Measurements from ENCODE around the gene PTRH1.
"Not testable (repeated sequence)": the region's sequence is repeated elsewhere in the genome, so short reads cannot be mapped to it uniquely, and the experiment has no call there.

The PTRH1 gene, protein sequence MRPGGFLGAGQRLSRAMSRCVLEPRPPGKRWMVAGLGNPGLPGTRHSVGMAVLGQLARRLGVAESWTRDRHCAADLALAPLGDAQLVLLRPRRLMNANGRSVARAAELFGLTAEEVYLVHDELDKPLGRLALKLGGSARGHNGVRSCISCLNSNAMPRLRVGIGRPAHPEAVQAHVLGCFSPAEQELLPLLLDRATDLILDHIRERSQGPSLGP

DNA sequence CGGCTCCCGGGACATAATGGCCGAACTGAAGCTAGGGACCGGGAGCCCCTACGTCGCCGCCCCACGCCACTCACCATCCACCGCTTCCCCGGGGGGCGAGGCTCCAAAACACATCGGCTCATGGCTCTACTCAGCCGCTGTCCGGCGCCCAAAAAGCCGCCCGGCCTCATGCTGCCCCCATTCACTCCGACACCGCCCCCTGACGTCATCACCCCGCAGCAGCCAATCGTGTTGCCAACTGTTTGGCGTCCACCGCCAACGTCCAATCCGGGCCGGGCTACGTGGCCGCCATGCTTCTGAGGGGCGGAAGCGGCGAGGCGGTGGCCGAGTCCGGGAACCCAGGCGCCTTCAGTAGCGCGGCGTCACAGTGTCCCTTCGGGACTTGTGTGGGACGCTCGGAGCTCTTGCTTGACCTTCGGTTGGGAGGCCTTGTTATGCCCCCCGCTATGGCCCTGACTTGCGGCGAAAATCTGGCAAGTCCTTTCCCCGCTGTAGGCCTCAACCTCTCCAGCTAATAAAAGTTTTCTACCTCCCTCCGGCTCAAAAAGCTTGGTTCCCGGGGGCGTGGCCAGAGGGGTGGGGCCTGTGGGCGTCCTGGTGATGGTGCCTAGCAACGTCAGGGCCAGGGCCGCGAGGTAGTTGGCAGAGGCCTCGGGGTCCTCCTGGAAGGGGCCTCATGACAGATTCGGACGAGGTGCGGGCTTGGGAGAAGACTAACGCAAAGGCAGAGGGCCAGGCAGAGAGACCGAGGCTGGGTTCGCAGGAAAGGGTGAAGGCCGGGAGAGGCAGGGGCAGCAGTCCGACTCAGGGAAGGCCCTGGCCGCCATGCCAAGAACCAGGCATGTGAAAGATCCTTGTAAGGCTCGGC lies at the start of gene PTRH1, which contains the start of gene TTC16:
TSS of gene PTRH1 (minus strand) at position 194 of the 868 bp plus-strand sequence. CDS start at position 170, 24 bp downstream.
TSS of gene TTC16 (plus strand) at position 610 of the 868 bp plus-strand sequence. CDS start at position 677, 67 bp downstream.
- Mint-ChIP-seq H3K36me3 (ENCODE audit: low read depth) (peaks cover 4% of the 10 kb centered on the region), H3K27me3 (no peaks in the 10 kb centered on the region), H3K27ac (peak within 1 kb of the TSS; percentile 97), H3K4me3 (peak within 1 kb of the TSS; percentile 100), H3K9me3 (no peaks in the 10 kb centered on the region), H3K4me1 (ENCODE audit: low read depth) (peaks cover 36% of the 10 kb centered on the region)

DNA sequence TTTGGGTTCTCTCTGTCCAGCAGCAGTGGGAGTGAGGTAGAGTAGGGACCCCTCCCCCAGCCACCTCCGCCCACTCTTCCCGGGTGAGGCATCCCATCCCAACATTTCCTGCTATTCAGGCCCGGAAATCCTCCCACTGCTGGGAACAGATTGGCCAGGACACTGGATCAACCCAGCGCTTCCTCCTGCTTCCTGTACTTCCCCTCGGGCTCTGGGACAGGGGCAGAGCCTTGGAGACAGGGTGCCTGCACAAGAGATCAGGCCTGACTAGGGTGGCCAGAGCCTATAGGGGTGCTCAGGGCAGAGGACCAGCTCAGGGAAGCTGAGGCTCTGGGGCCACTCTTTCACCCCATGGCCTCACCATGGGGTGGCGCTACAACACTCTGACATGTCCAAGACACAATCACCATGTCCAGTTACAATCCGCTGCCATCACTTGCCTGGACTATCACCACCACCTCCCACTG lies 48.5 kb upstream of the PTRH1 start:
- peaks cover 51% of the 10 kb centered on the region for H3K4me1 Mint-ChIP-seq (ENCODE audit: low read depth)
- H3K9me3 Mint-ChIP-seq = no peaks in the 10 kb centered on the region
- H3K4me3 Mint-ChIP-seq = no peak overlapping the region
- peak overlapping the region; percentile 75 for H3K27ac Mint-ChIP-seq
- no peaks in the 10 kb centered on the region for H3K27me3 Mint-ChIP-seq
- peaks cover 34% of the 10 kb centered on the region for H3K36me3 Mint-ChIP-seq (ENCODE audit: low read depth)

DNA sequence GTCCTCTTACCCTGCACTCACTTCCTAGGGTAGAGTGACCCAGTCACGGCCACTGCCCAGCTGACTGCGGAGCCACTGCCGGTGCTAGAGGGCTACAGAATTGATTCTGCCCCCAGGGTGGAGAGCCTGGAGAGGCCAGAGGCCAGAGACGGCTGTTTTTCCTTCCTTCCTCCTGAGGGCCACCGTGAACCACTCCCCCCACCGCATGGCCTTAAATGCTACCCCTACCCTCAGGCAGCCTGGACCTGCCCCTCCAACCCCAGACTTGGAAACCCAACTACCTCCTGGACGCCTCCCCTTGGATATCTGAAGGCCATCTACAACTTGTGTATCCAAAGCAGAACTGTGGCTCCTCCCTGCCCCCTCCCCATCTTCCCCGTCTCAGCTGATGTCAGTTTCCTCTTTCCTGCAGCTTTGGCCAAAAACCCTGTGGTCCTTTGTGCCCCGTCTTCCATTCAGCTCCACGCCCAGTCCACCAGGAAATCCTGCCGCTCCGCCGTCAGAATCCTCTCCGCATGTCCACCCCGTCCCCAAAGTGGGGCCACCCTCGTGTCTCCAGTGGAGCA lies 46.7 kb upstream of the PTRH1 start:
- Mint-ChIP-seq H3K9me3 (no peaks in the 10 kb centered on the region), H3K27me3 (no peaks in the 10 kb centered on the region), H3K4me1 (ENCODE audit: low read depth) (peaks cover 38% of the 10 kb centered on the region), H3K36me3 (ENCODE audit: low read depth) (peaks cover 31% of the 10 kb centered on the region), H3K27ac (peak overlapping the region; percentile 9), H3K4me3 (no peak overlapping the region)

DNA sequence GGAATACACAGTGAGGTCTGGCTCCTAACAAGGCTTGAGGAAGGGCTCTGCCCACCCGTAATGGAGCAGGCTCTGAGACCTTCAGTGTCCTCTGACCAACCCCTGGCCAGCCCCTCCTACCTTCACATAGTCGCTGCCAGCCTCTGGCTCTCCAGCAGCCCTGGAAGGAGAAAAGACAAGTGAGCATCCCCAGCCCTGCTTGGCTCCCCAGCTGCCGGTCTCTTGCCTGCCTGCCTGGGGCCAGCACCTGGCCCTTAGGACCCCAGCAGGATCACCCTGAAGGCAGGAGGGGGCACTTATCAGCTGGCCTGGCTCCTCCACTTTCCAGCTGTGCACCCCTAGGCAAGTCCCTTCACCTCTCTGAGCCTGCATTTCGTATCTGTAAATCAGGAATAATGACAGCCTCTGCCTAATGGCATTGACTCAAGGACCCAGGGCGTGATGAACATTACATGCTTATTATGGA lies 46.1 kb upstream of the PTRH1 start:
- H3K4me1 Mint-ChIP-seq (ENCODE audit: low read depth) = peaks cover 33% of the 10 kb centered on the region
- no peak overlapping the region for H3K4me3 Mint-ChIP-seq
- H3K9me3 Mint-ChIP-seq = no peaks in the 10 kb centered on the region
- peak overlapping the region; percentile 5 for H3K27ac Mint-ChIP-seq
- H3K36me3 Mint-ChIP-seq (ENCODE audit: low read depth) = peaks cover 25% of the 10 kb centered on the region
- H3K27me3 Mint-ChIP-seq = no peaks in the 10 kb centered on the region

GRCh38 chr9:127761061-127761460 lies 45.6 kb upstream of the PTRH1 start:
- Mint-ChIP-seq H3K27me3 (no peaks in the 10 kb centered on the region), H3K36me3 (ENCODE audit: low read depth) (peaks cover 20% of the 10 kb centered on the region), H3K9me3 (no peaks in the 10 kb centered on the region), H3K27ac (peak overlapping the region; percentile 8), H3K4me1 (ENCODE audit: low read depth) (peaks cover 28% of the 10 kb centered on the region), H3K4me3 (no peak overlapping the region)

GRCh38 chr9:127758843-127759242 lies 43.4 kb upstream of the PTRH1 start:
- Mint-ChIP-seq H3K4me1 (ENCODE audit: low read depth) (peaks cover 10% of the 10 kb centered on the region), H3K27ac (peak overlapping the region; percentile 24), H3K36me3 (ENCODE audit: low read depth) (peaks cover 9% of the 10 kb centered on the region), H3K4me3 (no peak overlapping the region), H3K27me3 (no peaks in the 10 kb centered on the region), H3K9me3 (no peaks in the 10 kb centered on the region)

DNA sequence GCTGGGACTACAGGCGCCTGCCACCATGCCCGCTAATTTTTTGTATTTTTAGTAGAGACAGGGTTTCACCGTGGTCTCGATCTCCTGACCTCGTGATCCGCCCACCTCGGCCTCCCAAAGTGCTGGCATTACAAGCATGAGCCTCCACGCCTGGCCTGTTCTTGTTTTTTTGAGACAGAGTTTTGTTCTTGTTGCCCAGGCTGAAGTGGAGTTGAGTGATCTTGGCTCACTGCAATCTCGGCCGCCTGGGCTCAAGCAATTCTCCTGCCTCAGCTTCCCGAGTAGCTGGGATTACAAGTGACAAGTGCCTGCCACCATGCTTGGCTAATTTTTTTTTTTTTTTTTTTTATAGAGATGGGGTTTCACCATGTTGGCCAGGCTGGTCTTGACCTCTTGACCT lies 41.3 kb upstream of the PTRH1 start:
- H3K27ac Mint-ChIP-seq; H3K27me3 Mint-ChIP-seq; H3K4me1 Mint-ChIP-seq (ENCODE audit: low read depth); H3K9me3 Mint-ChIP-seq; H3K4me3 Mint-ChIP-seq; H3K36me3 Mint-ChIP-seq (ENCODE audit: low read depth): not testable (repeated sequence)

DNA sequence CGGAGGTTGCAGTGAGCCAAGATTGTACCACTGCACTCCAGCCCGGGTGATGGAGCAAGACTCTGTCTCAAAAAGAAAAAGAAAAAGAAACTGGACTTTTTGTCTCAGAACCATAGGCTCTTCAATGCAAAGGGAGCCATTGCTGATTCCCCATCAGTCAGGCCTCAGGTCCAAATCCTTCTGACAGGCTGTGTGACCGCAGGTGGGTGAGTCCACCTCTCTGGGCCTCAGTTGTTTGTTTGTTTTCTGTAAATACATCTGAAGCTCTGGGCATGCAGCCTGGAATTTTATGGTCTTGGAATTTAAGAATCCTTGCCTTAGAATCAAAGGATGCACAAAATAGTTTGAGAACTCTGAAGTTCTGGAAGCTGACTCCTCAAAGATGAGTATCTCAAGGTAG lies 40.8 kb upstream of the PTRH1 start:
- peaks cover 5% of the 10 kb centered on the region for H3K36me3 Mint-ChIP-seq (ENCODE audit: low read depth)
- peaks cover 4% of the 10 kb centered on the region for H3K4me1 Mint-ChIP-seq (ENCODE audit: low read depth)
- H3K4me3 Mint-ChIP-seq = no peak overlapping the region
- no peak overlapping the region for H3K27ac Mint-ChIP-seq
- no peaks in the 10 kb centered on the region for H3K27me3 Mint-ChIP-seq
- H3K9me3 Mint-ChIP-seq = no peaks in the 10 kb centered on the region

DNA sequence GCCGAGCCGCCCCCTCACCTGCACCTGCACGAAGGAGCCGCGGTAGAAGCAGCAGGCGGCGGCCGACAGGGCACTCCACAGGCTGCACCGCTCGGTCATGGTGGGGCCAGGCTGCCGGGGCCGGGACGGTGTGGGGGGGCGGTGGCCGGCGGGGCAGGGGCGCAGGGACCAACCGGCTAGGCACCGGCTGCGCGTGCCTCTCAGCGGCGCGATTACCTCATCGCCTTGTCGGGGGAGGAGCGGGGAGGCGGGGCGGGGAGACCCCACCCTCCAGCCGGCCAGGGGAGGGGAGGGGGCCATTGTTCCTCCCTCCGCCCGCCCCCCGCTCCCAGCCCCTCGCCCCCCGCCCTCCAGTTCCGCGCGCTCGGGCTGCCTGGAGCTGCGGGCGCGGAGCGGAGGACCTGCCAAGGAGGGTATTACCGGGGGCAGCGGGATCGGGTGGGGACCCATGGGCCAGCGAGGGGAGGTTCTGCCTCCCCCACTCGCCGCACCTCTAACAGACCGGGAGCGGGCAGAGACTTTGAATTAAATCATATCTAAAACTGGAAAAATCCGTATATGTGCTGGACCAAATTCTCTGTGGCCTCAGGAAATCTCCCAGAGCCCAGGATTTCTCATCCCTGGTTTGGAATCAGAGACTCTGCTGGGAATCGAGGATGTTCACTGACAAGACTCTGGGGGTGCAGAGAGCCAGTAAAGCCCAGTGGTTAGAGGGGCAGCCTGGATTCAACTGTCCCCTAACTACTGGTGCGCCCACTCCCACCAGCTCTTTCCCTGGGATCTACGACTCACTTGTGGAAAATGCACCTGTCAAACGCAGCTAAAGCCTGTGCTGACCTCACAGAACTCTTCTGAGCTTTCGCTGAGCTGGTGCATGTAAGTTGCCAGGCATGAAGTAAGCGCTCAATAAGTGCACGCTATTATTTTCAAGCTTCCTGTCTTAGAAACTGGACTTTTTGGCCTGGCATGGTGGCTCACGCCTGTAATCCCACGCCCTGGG lies 39.9 kb upstream of the PTRH1 start:
- no peaks in the 10 kb centered on the region for H3K9me3 Mint-ChIP-seq
- no peak overlapping the region for H3K27ac Mint-ChIP-seq
- H3K27me3 Mint-ChIP-seq = no peaks in the 10 kb centered on the region
- H3K4me3 Mint-ChIP-seq = no peak overlapping the region
- peaks cover 14% of the 10 kb centered on the region for H3K36me3 Mint-ChIP-seq (ENCODE audit: low read depth)
- H3K4me1 Mint-ChIP-seq (ENCODE audit: low read depth) = peaks cover 4% of the 10 kb centered on the region

DNA sequence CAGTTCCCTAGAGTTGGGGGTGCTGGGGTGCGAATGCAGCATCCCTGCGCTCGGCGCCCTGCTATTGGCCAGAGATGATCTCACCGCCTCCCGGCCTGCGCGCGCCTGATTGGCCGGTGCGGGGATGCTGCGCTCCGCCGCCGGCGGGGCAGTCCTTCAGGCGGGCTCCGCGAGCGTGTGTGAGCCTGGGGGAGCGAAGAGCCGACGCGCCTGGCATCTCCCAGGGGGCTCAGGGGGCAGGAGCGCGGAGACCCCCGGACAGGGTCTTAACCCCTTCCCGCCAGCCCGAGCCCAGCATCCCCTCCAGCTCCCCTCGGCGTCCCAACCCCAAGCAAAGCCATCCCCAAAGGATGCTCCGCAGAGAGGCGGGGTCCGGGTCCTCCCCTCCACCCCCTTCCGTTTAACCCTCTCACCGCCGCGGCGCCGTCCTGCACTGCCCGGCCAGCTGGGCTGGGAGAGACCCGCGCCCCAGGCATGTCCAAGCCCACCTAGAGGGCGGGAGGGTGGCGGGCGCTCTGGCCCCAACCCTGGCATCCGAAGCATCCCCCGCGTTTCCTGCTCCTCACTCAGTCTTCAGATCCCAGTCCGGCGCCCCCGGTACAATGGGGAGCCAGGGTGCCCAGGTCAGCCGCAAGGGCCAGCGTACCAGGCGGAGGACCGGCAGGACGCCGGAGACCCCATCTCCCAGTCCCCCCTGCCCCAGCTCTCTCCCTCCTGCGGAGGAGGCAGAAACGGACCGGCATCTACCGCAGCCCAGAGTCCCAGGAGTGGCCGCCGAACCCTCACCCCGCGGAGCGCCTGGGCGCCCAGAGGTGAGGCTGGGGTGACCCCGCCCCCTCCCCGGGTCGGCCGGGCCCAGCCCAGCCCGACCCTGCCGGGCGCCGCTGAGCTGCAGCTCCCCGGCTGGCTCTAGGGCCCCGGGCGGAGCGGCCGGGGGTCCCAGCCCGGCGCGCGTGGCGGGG lies 38.9 kb upstream of the PTRH1 start:
- Mint-ChIP-seq H3K27ac (no peak overlapping the region), H3K4me3 (no peak overlapping the region), H3K36me3 (ENCODE audit: low read depth) (peaks cover 18% of the 10 kb centered on the region), H3K4me1 (ENCODE audit: low read depth) (peaks cover 4% of the 10 kb centered on the region), H3K27me3 (no peaks in the 10 kb centered on the region), H3K9me3 (no peaks in the 10 kb centered on the region)

DNA sequence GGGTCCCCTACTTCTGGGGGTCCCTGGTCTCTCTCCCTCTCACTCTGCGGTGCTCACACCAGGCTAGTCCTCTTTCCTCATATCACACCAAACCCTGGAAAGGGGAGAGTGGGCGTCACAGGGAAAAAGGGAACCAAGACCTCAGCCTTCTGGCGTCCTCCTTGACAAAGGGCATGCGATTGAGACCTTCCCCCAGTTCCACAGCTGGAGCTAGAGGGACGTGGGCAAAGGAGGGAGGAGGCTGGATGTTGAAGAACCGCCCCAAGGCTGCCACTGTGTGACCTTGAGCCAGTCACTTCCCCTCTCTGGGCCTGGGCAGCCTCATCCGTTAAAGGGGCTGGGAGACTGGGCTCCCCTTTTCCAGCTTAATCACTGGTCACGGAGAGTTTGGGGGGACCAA lies 38.2 kb upstream of the PTRH1 start:
- Mint-ChIP-seq H3K4me1 (ENCODE audit: low read depth) (peaks cover under 1% of the 10 kb centered on the region), H3K27ac (no peak overlapping the region), H3K27me3 (no peaks in the 10 kb centered on the region), H3K36me3 (ENCODE audit: low read depth) (peaks cover 17% of the 10 kb centered on the region), H3K9me3 (no peaks in the 10 kb centered on the region), H3K4me3 (no peak overlapping the region)

GRCh38 chr9:127753148-127753547 lies 37.7 kb upstream of the PTRH1 start:
- Mint-ChIP-seq H3K9me3 (no peaks in the 10 kb centered on the region), H3K4me3 (no peak overlapping the region), H3K4me1 (ENCODE audit: low read depth) (no peaks in the 10 kb centered on the region), H3K27me3 (no peaks in the 10 kb centered on the region), H3K27ac (no peak overlapping the region), H3K36me3 (ENCODE audit: low read depth) (peaks cover 17% of the 10 kb centered on the region)

DNA sequence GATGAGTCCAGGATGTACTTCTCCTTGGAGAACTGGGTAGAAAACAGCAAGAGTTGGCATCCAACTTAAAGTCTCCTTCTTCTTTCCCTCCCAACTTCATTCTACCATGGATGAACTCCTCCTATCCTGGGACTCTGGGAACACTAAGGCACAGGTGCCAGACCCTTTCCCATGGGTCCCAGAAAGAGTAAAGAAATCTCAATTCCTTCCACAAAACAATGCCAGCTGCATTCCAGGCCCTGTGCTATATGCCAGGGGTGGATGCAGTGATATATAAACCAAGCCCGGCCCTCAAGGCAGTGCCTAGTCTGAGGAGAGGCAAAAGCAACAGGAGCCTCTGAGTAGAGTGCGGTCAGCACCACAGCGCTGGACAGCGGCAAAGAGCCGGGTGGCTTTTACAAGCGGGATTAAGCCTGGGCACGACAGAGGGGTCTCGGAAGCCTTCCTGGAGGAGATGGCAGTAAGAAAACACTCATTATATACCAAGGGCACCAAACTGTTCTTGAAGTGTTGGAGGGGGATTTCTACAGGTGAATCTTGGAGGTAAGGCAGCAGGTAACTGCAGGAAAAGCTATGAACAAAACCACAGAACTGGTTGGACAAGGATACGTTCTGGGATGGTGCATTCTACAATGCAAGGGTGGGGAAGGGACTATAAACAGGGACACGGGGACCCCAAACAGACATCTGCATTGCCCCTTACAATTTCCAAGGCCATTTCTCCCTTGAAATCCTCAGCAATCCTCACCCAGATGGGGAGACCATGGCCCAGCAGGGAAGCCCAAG lies 36.0 kb upstream of the PTRH1 start:
- Mint-ChIP-seq H3K4me1 (ENCODE audit: low read depth) (peaks cover 12% of the 10 kb centered on the region), H3K27me3 (no peaks in the 10 kb centered on the region), H3K4me3 (no peak overlapping the region), H3K9me3 (no peaks in the 10 kb centered on the region), H3K27ac (peak overlapping the region; percentile 38), H3K36me3 (ENCODE audit: low read depth) (peaks cover 17% of the 10 kb centered on the region)
